SK-N-SH treated with all-trans-retinoic acid at 6 μM for 48 hours (cell line): Measurements from ENCODE around the gene TP53.

Experiments
- ARNTL ChIP-seq: fragments of 450-650 bp; formaldehyde crosslinking; IDR thresholded peaks from 2 replicates; pipeline ENCODE4 v1.5.0; 2020; ENCODE audit warnings: low read depth, mild to moderate bottlenecking, moderate library complexity, borderline replicate concordance
- BACH2 ChIP-seq: fragments of 250-450 bp; sonication (Bioruptor Pico); IDR thresholded peaks from 2 replicates; pipeline ENCODE4 v1.9.0; 2021; ENCODE audit warnings: mild to moderate bottlenecking, borderline replicate concordance
- CSDC2 ChIP-seq: fragments of 250-450 bp; sonication (Bioruptor Pico); IDR thresholded peaks from 2 replicates; pipeline ENCODE4 v1.5.0; 2020; ENCODE audit warnings: mild to moderate bottlenecking, moderate library complexity
- ZC3H10 ChIP-seq: fragments of 250-450 bp; sonication (Bioruptor Pico); IDR thresholded peaks from 2 replicates; pipeline ENCODE4 v1.5.1; 2021; ENCODE audit warnings: mild to moderate bottlenecking, moderate library complexity
- ZFP30 ChIP-seq: fragments of 450-650 bp; formaldehyde crosslinking; IDR thresholded peaks from 2 replicates; pipeline ENCODE4 v1.5.0; 2022; ENCODE audit warnings: mild to moderate bottlenecking, moderate library complexity
- ZNF70 ChIP-seq: fragments of 450-650 bp; formaldehyde crosslinking; IDR thresholded peaks from 2 replicates; pipeline ENCODE4 v1.5.0; 2020; ENCODE audit warnings: mild to moderate bottlenecking, moderate library complexity
- TF ChIP-seq, protein P1 (sequence below): fragments of 250-450 bp; sonication (Bioruptor Pico); IDR thresholded peaks from 2 replicates; pipeline ENCODE4 v1.8.0; 2020; ENCODE audit warnings: mild to moderate bottlenecking, moderate library complexity, borderline replicate concordance
- TF ChIP-seq, protein P2 (sequence below): fragments of 250-450 bp; sonication (Bioruptor Pico); IDR thresholded peaks from 2 replicates; pipeline ENCODE4 v1.5.1; 2021; ENCODE audit warnings: mild to moderate bottlenecking, moderate library complexity
- TF ChIP-seq, protein P3 (sequence below): fragments of 250-450 bp; sonication (Bioruptor Pico); IDR thresholded peaks from 2 replicates; pipeline ENCODE4 v1.5.1; 2020; ENCODE audit warnings: low read depth, mild to moderate bottlenecking, moderate library complexity

DNA sequence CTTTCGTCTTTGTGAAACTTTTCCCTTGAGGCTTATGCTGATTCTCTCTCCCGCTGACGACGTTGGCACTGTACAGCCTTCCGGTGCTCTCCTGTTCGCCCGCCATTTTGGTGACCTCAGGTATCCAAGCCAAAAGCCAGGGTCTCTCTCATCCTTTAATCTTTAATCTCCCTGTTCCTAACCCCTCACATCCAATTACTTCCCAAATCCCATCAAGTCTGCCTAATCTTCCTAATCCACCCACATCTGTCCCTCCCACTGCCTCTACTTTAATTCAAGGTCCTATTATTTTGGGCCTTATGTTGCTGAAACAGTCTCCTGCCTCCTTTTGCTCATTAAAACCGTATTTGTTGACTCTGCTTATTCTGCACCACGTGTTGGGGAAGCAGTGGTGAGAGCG is 8.3 kb upstream of the TP53 start:
- TF ChIP-seq ZC3H10 (CRISPR knock-in tag) (no peak), ARNTL (CRISPR knock-in tag) (no peak), BACH2 (CRISPR knock-in tag) (no peak), ZNF70 (CRISPR knock-in tag) (no peak), CSDC2 (CRISPR knock-in tag) (no peak), ZFP30 (CRISPR knock-in tag) (no peak)
- TF ChIP-seq, protein P1, sequence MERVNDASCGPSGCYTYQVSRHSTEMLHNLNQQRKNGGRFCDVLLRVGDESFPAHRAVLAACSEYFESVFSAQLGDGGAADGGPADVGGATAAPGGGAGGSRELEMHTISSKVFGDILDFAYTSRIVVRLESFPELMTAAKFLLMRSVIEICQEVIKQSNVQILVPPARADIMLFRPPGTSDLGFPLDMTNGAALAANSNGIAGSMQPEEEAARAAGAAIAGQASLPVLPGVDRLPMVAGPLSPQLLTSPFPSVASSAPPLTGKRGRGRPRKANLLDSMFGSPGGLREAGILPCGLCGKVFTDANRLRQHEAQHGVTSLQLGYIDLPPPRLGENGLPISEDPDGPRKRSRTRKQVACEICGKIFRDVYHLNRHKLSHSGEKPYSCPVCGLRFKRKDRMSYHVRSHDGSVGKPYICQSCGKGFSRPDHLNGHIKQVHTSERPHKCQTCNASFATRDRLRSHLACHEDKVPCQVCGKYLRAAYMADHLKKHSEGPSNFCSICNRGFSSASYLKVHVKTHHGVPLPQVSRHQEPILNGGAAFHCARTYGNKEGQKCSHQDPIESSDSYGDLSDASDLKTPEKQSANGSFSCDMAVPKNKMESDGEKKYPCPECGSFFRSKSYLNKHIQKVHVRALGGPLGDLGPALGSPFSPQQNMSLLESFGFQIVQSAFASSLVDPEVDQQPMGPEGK (CRISPR knock-in tag), result no peak
- TF ChIP-seq, protein P2, sequence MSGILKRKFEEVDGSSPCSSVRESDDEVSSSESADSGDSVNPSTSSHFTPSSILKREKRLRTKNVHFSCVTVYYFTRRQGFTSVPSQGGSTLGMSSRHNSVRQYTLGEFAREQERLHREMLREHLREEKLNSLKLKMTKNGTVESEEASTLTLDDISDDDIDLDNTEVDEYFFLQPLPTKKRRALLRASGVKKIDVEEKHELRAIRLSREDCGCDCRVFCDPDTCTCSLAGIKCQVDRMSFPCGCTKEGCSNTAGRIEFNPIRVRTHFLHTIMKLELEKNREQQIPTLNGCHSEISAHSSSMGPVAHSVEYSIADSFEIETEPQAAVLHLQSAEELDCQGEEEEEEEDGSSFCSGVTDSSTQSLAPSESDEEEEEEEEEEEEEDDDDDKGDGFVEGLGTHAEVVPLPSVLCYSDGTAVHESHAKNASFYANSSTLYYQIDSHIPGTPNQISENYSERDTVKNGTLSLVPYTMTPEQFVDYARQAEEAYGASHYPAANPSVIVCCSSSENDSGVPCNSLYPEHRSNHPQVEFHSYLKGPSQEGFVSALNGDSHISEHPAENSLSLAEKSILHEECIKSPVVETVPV (CRISPR knock-in tag), result no peak
- TF ChIP-seq, protein P3, sequence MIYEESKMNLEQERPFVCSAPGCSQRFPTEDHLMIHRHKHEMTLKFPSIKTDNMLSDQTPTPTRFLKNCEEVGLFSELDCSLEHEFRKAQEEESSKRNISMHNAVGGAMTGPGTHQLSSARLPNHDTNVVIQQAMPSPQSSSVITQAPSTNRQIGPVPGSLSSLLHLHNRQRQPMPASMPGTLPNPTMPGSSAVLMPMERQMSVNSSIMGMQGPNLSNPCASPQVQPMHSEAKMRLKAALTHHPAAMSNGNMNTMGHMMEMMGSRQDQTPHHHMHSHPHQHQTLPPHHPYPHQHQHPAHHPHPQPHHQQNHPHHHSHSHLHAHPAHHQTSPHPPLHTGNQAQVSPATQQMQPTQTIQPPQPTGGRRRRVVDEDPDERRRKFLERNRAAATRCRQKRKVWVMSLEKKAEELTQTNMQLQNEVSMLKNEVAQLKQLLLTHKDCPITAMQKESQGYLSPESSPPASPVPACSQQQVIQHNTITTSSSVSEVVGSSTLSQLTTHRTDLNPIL (CRISPR knock-in tag), result no peak
